Activated naive CD8-positive, alpha-beta T cell treated with anti-CD3 and anti-CD28 coated beads, Interleukin-2, amount 50 U/mL, for 24 hours (primary cell): Measurements from ENCODE around the gene ANKS3.

Experiments
- ATAC-seq: fragments of 150-1000 bp; cut with Tn5 transposase; one replicate; pipeline ENCODE4 v1.10.0; 2021
- DNase-seq: peaks from one replicate; pipeline ENCODE4 v3.0.0; 2021
- H3K27ac Mint-ChIP-seq: one replicate; pipeline ENCODE4 v1.8.0; 2021; ENCODE audit warnings: mild to moderate bottlenecking, mixed read lengths
- H3K27me3 Mint-ChIP-seq: one replicate; pipeline ENCODE4 v1.8.0; 2021; ENCODE audit warnings: mixed read lengths
- H3K36me3 Mint-ChIP-seq: one replicate; pipeline ENCODE4 v1.8.0; 2021; ENCODE audit warnings: low read depth, mixed read lengths
- H3K4me1 Mint-ChIP-seq: one replicate; pipeline ENCODE4 v1.8.0; 2021; ENCODE audit warnings: mixed read lengths
- H3K4me3 Mint-ChIP-seq: one replicate; pipeline ENCODE4 v1.8.0; 2021; ENCODE audit warnings: mild to moderate bottlenecking, moderate library complexity, mixed read lengths
- H3K9me3 Mint-ChIP-seq: one replicate; pipeline ENCODE4 v1.8.0; 2021; ENCODE audit warnings: mixed read lengths

Gene ANKS3

GRCh38 chr16:4683255-4684057, 50.6 kb downstream of the ANKS3 start:
- no peaks in the 10 kb centered on the region for H3K9me3 Mint-ChIP-seq
- ATAC-seq, result no peak
- H3K4me3 Mint-ChIP-seq, result no peak overlapping the region
- peaks cover 11% of the 10 kb centered on the region for H3K4me1 Mint-ChIP-seq
- peak overlapping the region; percentile 3 for H3K27ac Mint-ChIP-seq
- no peaks in the 10 kb centered on the region for H3K27me3 Mint-ChIP-seq
- DNase-seq, result no peak
- H3K36me3 Mint-ChIP-seq, result peaks cover 3% of the 10 kb centered on the region

DNA sequence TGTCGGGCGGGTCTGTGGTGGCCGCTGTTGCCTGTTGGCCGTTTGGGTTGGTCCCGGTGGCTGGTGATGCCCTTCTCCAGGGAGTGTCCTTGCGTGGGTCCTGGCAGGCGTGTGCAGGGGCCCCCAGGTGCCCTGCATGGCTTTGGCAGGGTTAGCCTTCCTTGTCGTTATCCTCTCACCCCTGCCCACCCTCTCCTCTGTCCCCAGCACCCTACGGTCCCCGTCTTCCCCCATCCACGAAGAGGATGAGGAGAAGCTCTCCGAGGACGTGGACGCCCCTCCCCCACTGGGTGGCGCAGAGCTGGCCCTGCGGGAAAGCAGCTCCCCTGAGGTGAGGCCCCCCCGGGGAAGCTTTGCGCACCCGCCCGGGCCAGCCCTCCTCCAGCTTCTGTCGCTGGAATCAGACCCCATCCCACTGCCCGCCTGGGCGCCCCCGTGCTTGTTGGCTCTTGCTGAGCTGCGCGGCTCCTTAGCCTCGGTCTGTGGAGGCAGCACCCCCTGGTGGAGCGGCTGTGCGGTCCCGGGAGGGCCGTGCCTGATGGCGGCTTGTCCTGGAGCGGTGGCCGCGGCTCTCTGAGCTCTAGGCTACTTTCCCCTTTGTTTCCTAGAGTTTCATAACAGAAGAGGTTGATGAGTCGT, 51.3 kb downstream of the ANKS3 start:
- H3K4me1 Mint-ChIP-seq, result peaks cover 18% of the 10 kb centered on the region
- H3K9me3 Mint-ChIP-seq, result no peaks in the 10 kb centered on the region
- peak overlapping the region; percentile 3 for H3K27ac Mint-ChIP-seq
- H3K27me3 Mint-ChIP-seq, result no peaks in the 10 kb centered on the region
- H3K4me3 Mint-ChIP-seq, result no peak overlapping the region
- DNase-seq (peak; percentile 66), ATAC-seq (peak; percentile 62)
- peaks cover 3% of the 10 kb centered on the region for H3K36me3 Mint-ChIP-seq

- Mint-ChIP-seq H3K27me3 (no peaks in the 10 kb centered on the region), H3K27ac (no peak overlapping the region), H3K4me1 (peaks cover 22% of the 10 kb centered on the region), H3K4me3 (no peak overlapping the region), H3K36me3 (peaks cover 3% of the 10 kb centered on the region), H3K9me3 (no peaks in the 10 kb centered on the region)
- no peak for ATAC-seq
- DNase-seq, result no peak
Observed at GRCh38 chr16:4682084-4682591, 51.9 kb downstream of the ANKS3 start.

DNA sequence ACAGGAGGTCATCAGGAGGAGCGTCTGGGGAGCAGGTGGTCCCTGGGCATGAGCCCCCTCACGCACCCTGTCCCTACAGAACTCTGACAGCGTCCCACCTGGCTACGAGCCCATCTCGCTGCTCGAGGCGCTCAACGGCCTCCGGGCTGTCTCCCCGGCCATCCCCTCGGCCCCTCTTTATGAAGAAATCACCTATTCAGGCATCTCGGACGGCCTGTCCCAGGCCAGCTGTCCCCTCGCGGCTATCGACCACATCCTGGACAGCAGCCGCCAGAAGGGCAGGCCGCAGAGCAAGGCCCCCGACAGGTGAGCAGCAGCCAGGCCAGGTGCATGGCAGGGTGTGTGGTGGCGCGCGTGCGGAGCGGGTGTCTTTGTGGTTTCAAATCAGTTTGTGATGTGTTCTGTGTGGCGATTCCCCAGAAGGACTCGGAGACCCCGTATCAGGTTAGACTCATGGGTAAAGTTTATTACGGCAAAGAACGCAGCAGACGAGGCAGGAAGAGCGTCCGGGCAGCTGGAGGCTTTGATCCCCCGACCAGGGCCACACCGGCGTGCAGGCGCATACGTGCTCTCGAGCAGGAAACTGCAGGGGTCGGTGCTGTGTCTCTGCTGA, 52.5 kb downstream of the ANKS3 start:
- Mint-ChIP-seq H3K9me3 (no peaks in the 10 kb centered on the region), H3K4me3 (no peak overlapping the region), H3K27ac (no peak overlapping the region), H3K4me1 (peaks cover 27% of the 10 kb centered on the region), H3K27me3 (no peaks in the 10 kb centered on the region), H3K36me3 (peaks cover 3% of the 10 kb centered on the region)
- no peak for DNase-seq
- ATAC-seq, result no peak

DNA sequence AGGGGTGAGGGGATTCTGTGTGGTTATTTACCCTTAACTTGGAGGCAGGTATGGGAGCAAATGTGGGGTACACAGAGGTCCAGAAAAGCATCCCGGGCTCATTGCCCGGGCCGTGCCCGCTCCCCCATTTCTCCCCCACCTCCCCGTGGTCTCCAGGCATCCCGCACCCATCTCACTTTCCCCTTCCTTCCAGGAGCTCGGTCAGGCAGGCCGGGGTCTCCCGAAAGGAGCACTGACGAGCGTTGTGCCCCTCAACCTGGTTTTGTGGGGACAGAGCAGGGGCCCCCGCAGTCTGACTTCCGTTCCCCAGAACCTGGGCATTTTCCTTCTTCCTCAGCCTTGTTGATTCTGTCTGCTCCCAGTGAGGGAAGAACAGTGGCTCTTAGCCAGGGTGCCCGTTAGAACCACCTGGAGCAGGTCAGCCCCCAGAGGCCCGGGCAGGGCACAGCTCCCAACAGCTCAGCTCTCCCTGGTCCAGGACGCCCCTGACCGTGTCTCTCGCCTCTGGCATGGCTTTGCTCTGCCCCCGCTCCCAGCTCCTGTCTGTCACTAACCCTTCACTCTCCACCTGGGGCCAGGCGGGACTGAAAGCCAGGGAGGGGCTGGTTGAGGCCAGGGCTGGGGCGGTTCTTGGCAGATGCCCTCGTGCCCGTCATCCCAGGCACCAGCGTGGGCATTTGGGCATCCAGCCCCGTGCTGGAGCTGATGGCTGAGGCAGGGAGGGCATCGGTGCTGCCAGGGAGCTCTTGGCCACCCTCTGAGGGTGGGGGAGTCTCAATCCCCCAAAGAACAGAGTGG, 53.2 kb downstream of the ANKS3 start:
- no peak overlapping the region for H3K27ac Mint-ChIP-seq
- H3K9me3 Mint-ChIP-seq, result no peaks in the 10 kb centered on the region
- H3K36me3 Mint-ChIP-seq, result peaks cover 3% of the 10 kb centered on the region
- no peak overlapping the region for H3K4me3 Mint-ChIP-seq
- ATAC-seq (no peak), DNase-seq (no peak)
- no peaks in the 10 kb centered on the region for H3K27me3 Mint-ChIP-seq
- H3K4me1 Mint-ChIP-seq, result peaks cover 35% of the 10 kb centered on the region

DNA sequence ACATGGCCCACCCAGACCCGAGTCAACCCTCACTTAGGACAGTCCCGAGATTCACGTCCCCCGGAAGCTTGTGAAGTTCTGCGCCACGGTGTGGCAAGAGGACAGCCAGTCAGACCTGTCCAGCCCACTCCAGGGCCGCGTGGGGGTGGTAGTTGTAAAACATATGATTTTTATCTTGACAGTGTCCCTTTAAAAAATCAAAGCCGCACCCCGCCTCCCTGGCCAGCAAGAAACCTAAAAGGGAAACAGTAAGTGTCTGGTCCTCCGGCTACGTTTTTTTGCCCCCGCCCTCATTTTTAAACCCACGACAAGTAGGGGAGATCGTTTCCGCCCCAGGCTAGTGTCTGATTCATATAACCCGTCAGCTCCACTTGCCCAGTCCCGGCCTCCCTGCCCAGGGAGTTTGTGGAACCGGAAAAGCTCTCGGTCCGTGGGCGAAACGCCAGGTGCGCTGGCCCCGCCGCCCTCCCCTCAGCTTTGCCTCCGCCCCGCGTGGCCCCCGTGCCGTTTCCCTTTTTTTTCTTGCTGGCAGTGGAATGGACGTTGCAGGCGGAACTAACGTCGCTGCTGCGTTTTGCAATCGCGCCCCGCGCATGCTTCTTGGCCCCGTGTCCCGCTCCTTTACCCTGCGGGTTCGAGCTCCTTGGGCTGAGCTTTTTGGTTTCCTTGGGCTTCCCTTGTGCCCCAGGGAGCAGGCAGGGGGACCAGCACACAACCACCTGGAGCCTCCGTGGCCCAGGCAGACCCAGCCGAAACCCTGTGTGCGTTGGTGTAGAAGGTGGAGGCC, 54.0 kb downstream of the ANKS3 start:
- DNase-seq (no peak), ATAC-seq (no peak)
- no peaks in the 10 kb centered on the region for H3K9me3 Mint-ChIP-seq
- H3K4me3 Mint-ChIP-seq, result no peak overlapping the region
- H3K27ac Mint-ChIP-seq, result no peak overlapping the region
- no peaks in the 10 kb centered on the region for H3K27me3 Mint-ChIP-seq
- peaks cover 40% of the 10 kb centered on the region for H3K4me1 Mint-ChIP-seq
- peaks cover 8% of the 10 kb centered on the region for H3K36me3 Mint-ChIP-seq

- no peak overlapping the region for H3K4me3 Mint-ChIP-seq
Observed at GRCh38 chr16:4679156-4679849, 54.8 kb downstream of the ANKS3 start.

DNA sequence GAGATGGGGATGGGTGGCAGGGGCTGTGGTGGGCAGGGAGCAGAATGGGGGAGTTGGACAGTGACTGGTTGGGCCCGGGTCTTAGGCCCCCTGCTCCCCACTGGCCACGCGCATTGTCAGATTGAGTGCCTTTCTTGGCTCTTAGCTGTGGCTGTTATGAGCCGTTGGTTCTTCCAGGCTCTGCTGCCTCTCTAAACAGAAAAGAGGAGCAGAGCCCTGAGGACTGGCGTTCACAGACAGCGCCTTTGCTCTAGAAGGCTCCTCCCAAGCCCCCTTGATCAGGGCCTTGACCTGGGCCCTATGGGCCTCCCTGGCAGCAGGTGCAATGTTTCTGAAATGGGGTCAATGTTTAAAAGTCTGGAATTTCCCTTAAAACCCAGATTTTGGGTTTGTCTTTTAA, 55.5 kb downstream of the ANKS3 start:
- H3K4me1 Mint-ChIP-seq, result peaks cover 40% of the 10 kb centered on the region
- DNase-seq (no peak), ATAC-seq (no peak)
- H3K4me3 Mint-ChIP-seq, result no peak overlapping the region
- no peaks in the 10 kb centered on the region for H3K9me3 Mint-ChIP-seq
- peak overlapping the region; percentile 53 for H3K27ac Mint-ChIP-seq
- H3K36me3 Mint-ChIP-seq, result peaks cover 9% of the 10 kb centered on the region
- no peaks in the 10 kb centered on the region for H3K27me3 Mint-ChIP-seq

More at GRCh38 chr16:4679156-4679849, 54.8 kb downstream of the ANKS3 start:
- ATAC-seq, result no peak
- no peaks in the 10 kb centered on the region for H3K27me3 Mint-ChIP-seq
- H3K9me3 Mint-ChIP-seq, result no peaks in the 10 kb centered on the region
- no peak for DNase-seq
- peaks cover 8% of the 10 kb centered on the region for H3K36me3 Mint-ChIP-seq
- H3K4me1 Mint-ChIP-seq, result peaks cover 40% of the 10 kb centered on the region
- no peak overlapping the region for H3K27ac Mint-ChIP-seq

GRCh38 chr16:4677994-4678393, 56.1 kb downstream of the ANKS3 start:
- DNase-seq (no peak), ATAC-seq (no peak)
- H3K36me3 Mint-ChIP-seq, result peaks cover 10% of the 10 kb centered on the region
- H3K9me3 Mint-ChIP-seq, result no peaks in the 10 kb centered on the region
- peak overlapping the region; percentile 53 for H3K27ac Mint-ChIP-seq
- no peak overlapping the region for H3K4me3 Mint-ChIP-seq
- H3K4me1 Mint-ChIP-seq, result peaks cover 37% of the 10 kb centered on the region
- H3K27me3 Mint-ChIP-seq, result no peaks in the 10 kb centered on the region

DNA sequence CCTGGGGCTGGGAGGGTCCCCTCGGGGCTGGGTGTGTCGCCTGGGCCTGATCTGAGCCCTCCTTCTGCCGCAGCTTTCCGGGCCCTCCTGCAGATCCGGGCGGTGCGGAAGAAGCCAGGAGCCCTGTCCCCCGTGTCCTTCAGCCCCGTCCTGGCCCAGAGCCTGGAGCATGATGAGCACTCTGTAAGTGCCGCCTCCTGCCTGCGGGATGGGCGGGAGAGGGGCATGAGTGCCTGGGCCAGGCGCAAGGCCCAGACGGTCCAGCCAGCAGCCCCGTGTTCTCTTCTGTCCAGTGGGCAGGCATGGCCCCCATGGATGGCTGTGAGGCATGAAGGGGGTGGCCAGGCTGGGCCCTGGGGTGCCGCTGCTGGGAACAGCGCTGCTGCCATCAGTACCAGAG, 56.7 kb downstream of the ANKS3 start:
- peaks cover 10% of the 10 kb centered on the region for H3K36me3 Mint-ChIP-seq
- no peak overlapping the region for H3K4me3 Mint-ChIP-seq
- ATAC-seq (no peak), DNase-seq (no peak)
- no peaks in the 10 kb centered on the region for H3K9me3 Mint-ChIP-seq
- no peaks in the 10 kb centered on the region for H3K27me3 Mint-ChIP-seq
- peaks cover 35% of the 10 kb centered on the region for H3K4me1 Mint-ChIP-seq
- H3K27ac Mint-ChIP-seq, result no peak overlapping the region

- H3K9me3 Mint-ChIP-seq, result no peaks in the 10 kb centered on the region
- H3K27me3 Mint-ChIP-seq, result no peaks in the 10 kb centered on the region
- DNase-seq (no peak), ATAC-seq (peak; percentile 3)
- peaks cover 9% of the 10 kb centered on the region for H3K36me3 Mint-ChIP-seq
- peak overlapping the region; percentile 95 for H3K27ac Mint-ChIP-seq
- peaks cover 32% of the 10 kb centered on the region for H3K4me1 Mint-ChIP-seq
- peak overlapping the region; percentile 67 for H3K4me3 Mint-ChIP-seq
Observed at GRCh38 chr16:4676831-4677230, 57.2 kb downstream of the ANKS3 start.

GRCh38 chr16:4675864-4676786, 57.9 kb downstream of the ANKS3 start:
- peak; percentile 94 for ATAC-seq

More at GRCh38 chr16:4675864-4676786, 57.9 kb downstream of the ANKS3 start:
- Mint-ChIP-seq H3K27ac (peak overlapping the region; percentile 95), H3K9me3 (no peaks in the 10 kb centered on the region), H3K36me3 (peaks cover 7% of the 10 kb centered on the region), H3K4me3 (peak overlapping the region; percentile 67), H3K27me3 (no peaks in the 10 kb centered on the region), H3K4me1 (peaks cover 29% of the 10 kb centered on the region)
- DNase-seq, result peak; percentile 74
